GM20000 (cell line): ENCODE measurements around the gene MUC20.

Experiments
- DNase-seq: peaks from one replicate; pipeline ENCODE4 v3.0.0; 2012; ENCODE audit warnings: low spot score
- CTCF ChIP-seq: IDR thresholded peaks from 2 replicates; pipeline ENCODE4 v1.5.1; 2012; ENCODE audit warnings: mild to moderate bottlenecking, control low read depth; ENCODE audit errors: extremely low read depth, missing control alignments

The MUC20 gene

GRCh38 chr3:195697582-195698324, 23.0 kb upstream of the MUC20 start:
- no peak for TF ChIP-seq CTCF
- peak; percentile 38 for DNase-seq

- DNase-seq = no peak
- no peak for TF ChIP-seq CTCF
These were observed 22.5 kb upstream of the MUC20 start for GRCh38 chr3:195698325-195698646.

- DNase-seq = peak; percentile 18
- no peak for TF ChIP-seq CTCF
These were observed 22.0 kb upstream of the MUC20 start for GRCh38 chr3:195698647-195699387.

- DNase-seq = peak; percentile 4
- no peak for TF ChIP-seq CTCF
These were observed 21.4 kb upstream of the MUC20 start for GRCh38 chr3:195699388-195699771.

GRCh38 chr3:195699860-195700259, 20.9 kb upstream of the MUC20 start:
- no peak for TF ChIP-seq CTCF

GRCh38 chr3:195700319-195700718, 20.5 kb upstream of the MUC20 start:
- no peak for TF ChIP-seq CTCF
- DNase-seq = no peak

More at GRCh38 chr3:195699860-195700259, 20.9 kb upstream of the MUC20 start:
- DNase-seq = no peak
